ENCODE results near the gene ANGEL1. TPM values are rescaled to one million over a fixed set of nuclear protein-coding genes. Genes with fewer than 3 reads are reported as not detected.

The ANGEL1 gene
- total and polyA plus RNA-seq, 11 donors = 9.3 to 16.3 (median 13.3) TPM

DNA sequence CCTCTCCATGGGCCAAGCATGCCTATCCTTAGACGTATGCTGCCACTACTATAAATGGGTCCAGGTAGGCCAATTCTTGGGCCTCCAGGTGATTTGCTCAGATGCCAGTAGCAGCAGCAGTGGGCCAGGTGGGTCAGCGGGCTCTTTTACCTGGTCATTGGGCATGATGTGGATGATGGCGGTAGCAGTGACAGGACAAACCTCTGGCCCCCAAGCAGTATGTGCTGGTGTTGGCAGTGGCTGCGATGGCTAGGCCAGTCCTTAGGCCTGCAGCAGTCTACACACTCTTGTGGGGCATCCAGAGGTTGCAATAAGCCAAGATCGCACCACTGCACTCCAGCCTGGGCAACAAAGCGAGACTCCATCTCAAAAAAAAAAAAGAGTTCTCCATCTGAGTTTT is 70.5 kb downstream of the ANGEL1 start:
- Histone ChIP-seq H3K27me3 (no peaks in the 10 kb centered on the region), H3K36me3 (peaks cover 0 to 11% (median 0%) of the 10 kb centered on the region in 9 donors), H3K9me3 (peaks cover 0 to 61% (median 15%) of the 10 kb centered on the region in 12 donors), H3K4me1 (peaks cover 0 to 7% (median 0%) of the 10 kb centered on the region in 12 donors), H3K4me3 (no peak overlapping the region), H3K27ac (no peak overlapping the region)
- DNase-seq (no peak), ATAC-seq (no peak)
- WGBS, 4 donors = 80 to 95% (median 87%) methylated on average over 5 to 6 of the region's 6 CpGs
- intact Hi-C loops (cut with DNase I) = no loop called here
- no peak for TF ChIP-seq POLR2A (IDR thresholded peaks at IDR 0.05)
- TF ChIP-seq, protein P1, sequence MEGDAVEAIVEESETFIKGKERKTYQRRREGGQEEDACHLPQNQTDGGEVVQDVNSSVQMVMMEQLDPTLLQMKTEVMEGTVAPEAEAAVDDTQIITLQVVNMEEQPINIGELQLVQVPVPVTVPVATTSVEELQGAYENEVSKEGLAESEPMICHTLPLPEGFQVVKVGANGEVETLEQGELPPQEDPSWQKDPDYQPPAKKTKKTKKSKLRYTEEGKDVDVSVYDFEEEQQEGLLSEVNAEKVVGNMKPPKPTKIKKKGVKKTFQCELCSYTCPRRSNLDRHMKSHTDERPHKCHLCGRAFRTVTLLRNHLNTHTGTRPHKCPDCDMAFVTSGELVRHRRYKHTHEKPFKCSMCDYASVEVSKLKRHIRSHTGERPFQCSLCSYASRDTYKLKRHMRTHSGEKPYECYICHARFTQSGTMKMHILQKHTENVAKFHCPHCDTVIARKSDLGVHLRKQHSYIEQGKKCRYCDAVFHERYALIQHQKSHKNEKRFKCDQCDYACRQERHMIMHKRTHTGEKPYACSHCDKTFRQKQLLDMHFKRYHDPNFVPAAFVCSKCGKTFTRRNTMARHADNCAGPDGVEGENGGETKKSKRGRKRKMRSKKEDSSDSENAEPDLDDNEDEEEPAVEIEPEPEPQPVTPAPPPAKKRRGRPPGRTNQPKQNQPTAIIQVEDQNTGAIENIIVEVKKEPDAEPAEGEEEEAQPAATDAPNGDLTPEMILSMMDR (IDR thresholded peaks at IDR 0.05) = no peak

DNA sequence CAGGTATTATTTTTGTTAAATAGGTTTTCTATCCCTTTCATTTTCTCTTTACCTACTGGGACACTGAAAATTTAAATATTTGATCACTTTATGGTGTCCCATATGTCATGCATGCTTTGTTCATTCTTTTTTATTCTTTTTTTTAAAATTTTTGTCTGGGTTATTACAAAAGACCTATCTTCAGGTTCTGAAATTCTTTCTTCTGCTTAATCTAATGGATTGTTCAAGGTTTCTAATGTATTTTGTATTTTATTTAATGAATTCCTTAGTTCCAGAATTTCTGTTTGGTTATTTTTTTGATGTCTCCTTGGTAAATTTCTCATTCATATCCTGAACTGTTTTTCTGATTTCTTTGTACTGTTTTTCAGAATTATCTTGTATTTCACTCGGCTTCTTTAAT is 71.6 kb downstream of the ANGEL1 start:
- Histone ChIP-seq H3K4me3 (no peak overlapping the region), H3K27ac (no peak overlapping the region), H3K4me1 (peaks cover 0 to 7% (median 0%) of the 10 kb centered on the region in 12 donors), H3K36me3 (peaks cover 0 to 11% (median 0%) of the 10 kb centered on the region in 9 donors), H3K9me3 (peaks cover 0 to 64% (median 15%) of the 10 kb centered on the region in 12 donors), H3K27me3 (no peaks in the 10 kb centered on the region)
- TF ChIP-seq POLR2A (IDR thresholded peaks at IDR 0.05) = no peak
- TF ChIP-seq, protein P1 (IDR thresholded peaks at IDR 0.05) = no peak
- ATAC-seq = no peak
- intact Hi-C loops (cut with DNase I) = no loop called here
- no peak for DNase-seq
- 92 to 96% (median 95%) methylated on average over 1 of the region's 1 CpG for WGBS, 4 donors

Other genes with a start within 250 kb of the ANGEL1 start
- 10 to 100 TPM in 6 of 9 donors, 1 to 10 TPM in 3; 7.8 to 30.8 (median 11.1) TPM for gene VASH1, start 51.4 kb downstream of the ANGEL1 start, total RNA-seq
- 10 to 100 TPM in 1 of 2 donors, 1 to 10 TPM in 1; 9.9 to 25.2 TPM for gene VASH1, start 51.4 kb downstream of the ANGEL1 start, polyA plus RNA-seq
- gene LRRC74A, start 13.5 kb upstream of the ANGEL1 start, total RNA-seq = not detected
- not detected for gene LRRC74A, start 13.5 kb upstream of the ANGEL1 start, polyA plus RNA-seq
- gene IRF2BPL, start 215.8 kb upstream of the ANGEL1 start, total RNA-seq = 10 to 100 TPM; 31.7 to 59.2 (median 36.7) TPM
- 10 to 100 TPM in 1 of 2 donors, 1 to 10 TPM in 1; 7.5 to 24.4 TPM for gene IRF2BPL, start 215.8 kb upstream of the ANGEL1 start, polyA plus RNA-seq

Data from heart left ventricle (tissue), 16 donors.